Astrocyte (in vitro differentiated cells and primary cell): ENCODE data around the gene PCDHGB5. TPM values are rescaled to one million over a fixed set of nuclear protein-coding genes. Genes with fewer than 3 reads are reported as not detected.

Experiments
- DNase-seq: peaks from one replicate; pipeline ENCODE4 v3.0.0-alpha.2; 2010; ENCODE audit warnings: low read depth
- FAIRE-seq: peaks from 2 replicates; lab custom pipeline; 2011; peaks lifted over from hg19 to GRCh38; lab: Jason Lieb, UNC
- H2AFZ ChIP-seq: 2 replicates; pipeline ENCODE4 v1.6.0; 2012; ENCODE audit warnings: low read depth, low read length, inconsistent platforms
- H3K27ac ChIP-seq: 2 replicates; pipeline ENCODE4 v1.5.1; 2011; ENCODE audit warnings: low read depth, low read length, inconsistent platforms
- H3K27me3 ChIP-seq: 2 replicates; pipeline ENCODE4 v1.6.0; 2011; ENCODE audit warnings: low read length, inconsistent platforms; ENCODE audit not compliant: insufficient read depth
- H3K36me3 ChIP-seq: 2 replicates; pipeline ENCODE4 v1.5.1; 2011; ENCODE audit warnings: low read length, inconsistent platforms; ENCODE audit not compliant: insufficient read depth
- H3K4me1 ChIP-seq: 2 replicates; pipeline ENCODE4 v1.5.1; 2011; ENCODE audit warnings: low read length, inconsistent platforms; ENCODE audit not compliant: insufficient read depth
- H3K4me2 ChIP-seq: 2 replicates; pipeline ENCODE4 v1.6.0; 2012; ENCODE audit warnings: low read length, inconsistent platforms
- H3K4me3 ChIP-seq: 2 replicates; pipeline ENCODE4 v1.5.1; 2011; ENCODE audit warnings: low read depth, mild to moderate bottlenecking, low read length, inconsistent platforms; ENCODE audit not compliant: insufficient read depth
- H3K79me2 ChIP-seq: 2 replicates; pipeline ENCODE4 v1.6.0; 2012; ENCODE audit warnings: mild to moderate bottlenecking, low read length, inconsistent platforms; ENCODE audit not compliant: insufficient read depth
- H3K9ac ChIP-seq: 2 replicates; pipeline ENCODE4 v1.6.0; 2012; ENCODE audit warnings: mild to moderate bottlenecking, low read length, inconsistent platforms
- H3K9me3 ChIP-seq: 2 replicates; pipeline ENCODE4 v1.5.1; 2012; ENCODE audit warnings: low read depth, mild to moderate bottlenecking, low read length, inconsistent platforms; ENCODE audit not compliant: insufficient read depth
- H4K20me1 ChIP-seq: 2 replicates; pipeline ENCODE4 v1.6.0; 2012; ENCODE audit warnings: low read length, inconsistent platforms; ENCODE audit not compliant: insufficient read depth
- H3K27ac Mint-ChIP-seq: one replicate; pipeline ENCODE4 v1.8.0; 2021; ENCODE audit warnings: mild to moderate bottlenecking, mixed read lengths; ENCODE audit not compliant: unreplicated experiment
- H3K27me3 Mint-ChIP-seq: one replicate; pipeline ENCODE4 v1.8.0; 2021; ENCODE audit warnings: low read depth, mixed read lengths; ENCODE audit not compliant: unreplicated experiment
- H3K36me3 Mint-ChIP-seq: one replicate; pipeline ENCODE4 v1.8.0; 2021; ENCODE audit warnings: low read depth, mixed read lengths; ENCODE audit not compliant: unreplicated experiment
- H3K4me1 Mint-ChIP-seq: one replicate; pipeline ENCODE4 v1.8.0; 2021; ENCODE audit warnings: low read depth, mixed read lengths; ENCODE audit not compliant: unreplicated experiment
- H3K4me3 Mint-ChIP-seq: one replicate; pipeline ENCODE4 v1.8.0; 2021; ENCODE audit warnings: mild to moderate bottlenecking, moderate library complexity, mixed read lengths; ENCODE audit not compliant: unreplicated experiment
- H3K9me3 Mint-ChIP-seq: one replicate; pipeline ENCODE4 v1.8.0; 2021; ENCODE audit warnings: mild to moderate bottlenecking, mixed read lengths; ENCODE audit not compliant: unreplicated experiment
- CTCF ChIP-seq: IDR thresholded peaks from 2 replicates; pipeline ENCODE4 v1.5.1; 2011; ENCODE audit warnings: low read depth, mild to moderate bottlenecking, inconsistent platforms, low read length, moderate library complexity; ENCODE audit not compliant: insufficient read depth
- EZH2 ChIP-seq: IDR thresholded peaks from 2 replicates; pipeline ENCODE4 v1.6.1; 2012; ENCODE audit warnings: mild to moderate bottlenecking, low read length, inconsistent platforms; ENCODE audit not compliant: insufficient read depth
- total RNA-seq: library from RNA; stranded (reverse); gene quantifications from 2 replicates; pipeline ENCODE4 v1.2.1, GENCODE V29; 2021

PCDHGB5 gene
- total RNA-seq, 1 donor from 2014 or later, result 2.1 TPM

- Histone ChIP-seq H3K4me3 (no peak overlapping the region), H3K4me2 (peak overlapping the region; percentile 55), H3K4me1 (no peaks in the 10 kb centered on the region), H3K79me2 (no peaks in the 10 kb centered on the region), H3K36me3 (no peaks in the 10 kb centered on the region), H2AFZ (no peak overlapping the region), H4K20me1 (no peaks in the 10 kb centered on the region), H3K27ac (no peak overlapping the region), H3K9me3 (peaks cover 60% of the 10 kb centered on the region), H3K27me3 (peaks cover 24% of the 10 kb centered on the region), H3K9ac (no peak overlapping the region)
- H3K4me1 Mint-ChIP-seq, result no peaks in the 10 kb centered on the region
- TF ChIP-seq CTCF (no peak), EZH2 (no peak)
- H3K27me3 Mint-ChIP-seq, result no peaks in the 10 kb centered on the region
- peaks cover 32% of the 10 kb centered on the region for H3K9me3 Mint-ChIP-seq
- peaks cover 18% of the 10 kb centered on the region for H3K36me3 Mint-ChIP-seq
- no peak for DNase-seq
- no peak overlapping the region for H3K4me3 Mint-ChIP-seq
- H3K27ac Mint-ChIP-seq, result no peak overlapping the region
- no peak for FAIRE-seq
Observed at GRCh38 chr5:141360685-141361084, 37.1 kb upstream of the PCDHGB5 start.

GRCh38 chr5:141362719-141363118, 35.0 kb upstream of the PCDHGB5 start:
- H3K4me3 Mint-ChIP-seq, result no peak overlapping the region

GRCh38 chr5:141363952-141364660, 33.6 kb upstream of the PCDHGB5 start, which contains the start of gene PCDHGA5:
Gene PCDHGA5, plus strand, starts transcription at chr5:141364162. Its CDS starts 169 bp downstream, at chr5:141364331.
- no peaks in the 10 kb centered on the region for H3K36me3 ChIP-seq
- TF ChIP-seq CTCF (no peak), EZH2 (no peak)
- H3K9ac ChIP-seq, result no peak within 1 kb of the TSS
- Mint-ChIP-seq H3K27me3 (no peaks in the 10 kb centered on the region), H3K9me3 (peaks cover 29% of the 10 kb centered on the region), H3K4me3 (no peak within 1 kb of the TSS), H3K4me1 (no peaks in the 10 kb centered on the region), H3K36me3 (peaks cover 13% of the 10 kb centered on the region), H3K27ac (no peak within 1 kb of the TSS)
- no peaks in the 10 kb centered on the region for H3K79me2 ChIP-seq
- peaks cover 24% of the 10 kb centered on the region for H3K27me3 ChIP-seq
- FAIRE-seq (no peak), DNase-seq (peak; percentile 4)
- no peaks in the 10 kb centered on the region for H4K20me1 ChIP-seq
- H3K4me3 ChIP-seq, result peak within 1 kb of the TSS; percentile 28
- peaks cover 54% of the 10 kb centered on the region for H3K9me3 ChIP-seq
- H3K27ac ChIP-seq, result no peak within 1 kb of the TSS
- peak within 1 kb of the TSS; percentile 55 for H3K4me2 ChIP-seq
- H3K4me1 ChIP-seq, result no peaks in the 10 kb centered on the region
- peak within 1 kb of the TSS; percentile 55 for H2AFZ ChIP-seq

More at GRCh38 chr5:141362719-141363118, 35.0 kb upstream of the PCDHGB5 start:
- no peaks in the 10 kb centered on the region for H3K79me2 ChIP-seq
- H3K27me3 ChIP-seq, result peaks cover 24% of the 10 kb centered on the region
- no peak overlapping the region for H2AFZ ChIP-seq
- H4K20me1 ChIP-seq, result no peaks in the 10 kb centered on the region
- peaks cover 13% of the 10 kb centered on the region for H3K36me3 Mint-ChIP-seq
- H3K27ac Mint-ChIP-seq, result no peak overlapping the region
- H3K27ac ChIP-seq, result no peak overlapping the region
- no peak for TF ChIP-seq EZH2
- H3K36me3 ChIP-seq, result no peaks in the 10 kb centered on the region
- H3K4me3 ChIP-seq, result no peak overlapping the region
- H3K4me1 Mint-ChIP-seq, result no peaks in the 10 kb centered on the region
- no peak overlapping the region for H3K9ac ChIP-seq
- H3K9me3 Mint-ChIP-seq, result peaks cover 29% of the 10 kb centered on the region
- H3K9me3 ChIP-seq, result peaks cover 54% of the 10 kb centered on the region
- H3K4me2 ChIP-seq, result no peak overlapping the region
- no peak for DNase-seq
- no peaks in the 10 kb centered on the region for H3K27me3 Mint-ChIP-seq
- H3K4me1 ChIP-seq, result no peaks in the 10 kb centered on the region
- FAIRE-seq, result no peak
